ENCODE data around the gene HSD17B11. TPM values are rescaled to one million over a fixed set of nuclear protein-coding genes. Genes with fewer than 3 reads are reported as not detected.
A peak's percentile ranks its signal among the peaks of the same experiment; 100 is the strongest.
"Not testable (repeated sequence)": the region's sequence is repeated elsewhere in the genome, so short reads cannot be mapped to it uniquely, and the experiment has no call there.

Gene HSD17B11
- total RNA-seq, 1 donor = 49.6 TPM

GRCh38 chr4:87317527-87317926, 73.5 kb downstream of the HSD17B11 start:
- H3K4me1 ChIP-seq (ENCODE audit: insufficient read depth, low read length) = no peaks in the 10 kb centered on the region
- H3K27me3 ChIP-seq (ENCODE audit: insufficient read depth, low read length) = no peaks in the 10 kb centered on the region
- H3K36me3 ChIP-seq (ENCODE audit: insufficient read depth, low read length) = no peaks in the 10 kb centered on the region
- H3K27ac ChIP-seq (ENCODE audit: low read depth, low read length) = no peak overlapping the region
- H3K79me2 ChIP-seq (ENCODE audit: insufficient read depth, low read length) = no peaks in the 10 kb centered on the region
- H3K9me3 ChIP-seq (ENCODE audit: low read depth, low read length) = no peaks in the 10 kb centered on the region
- no peak overlapping the region for H3K4me2 ChIP-seq (ENCODE audit: insufficient read depth, low read length)
- TF ChIP-seq, protein P1, sequence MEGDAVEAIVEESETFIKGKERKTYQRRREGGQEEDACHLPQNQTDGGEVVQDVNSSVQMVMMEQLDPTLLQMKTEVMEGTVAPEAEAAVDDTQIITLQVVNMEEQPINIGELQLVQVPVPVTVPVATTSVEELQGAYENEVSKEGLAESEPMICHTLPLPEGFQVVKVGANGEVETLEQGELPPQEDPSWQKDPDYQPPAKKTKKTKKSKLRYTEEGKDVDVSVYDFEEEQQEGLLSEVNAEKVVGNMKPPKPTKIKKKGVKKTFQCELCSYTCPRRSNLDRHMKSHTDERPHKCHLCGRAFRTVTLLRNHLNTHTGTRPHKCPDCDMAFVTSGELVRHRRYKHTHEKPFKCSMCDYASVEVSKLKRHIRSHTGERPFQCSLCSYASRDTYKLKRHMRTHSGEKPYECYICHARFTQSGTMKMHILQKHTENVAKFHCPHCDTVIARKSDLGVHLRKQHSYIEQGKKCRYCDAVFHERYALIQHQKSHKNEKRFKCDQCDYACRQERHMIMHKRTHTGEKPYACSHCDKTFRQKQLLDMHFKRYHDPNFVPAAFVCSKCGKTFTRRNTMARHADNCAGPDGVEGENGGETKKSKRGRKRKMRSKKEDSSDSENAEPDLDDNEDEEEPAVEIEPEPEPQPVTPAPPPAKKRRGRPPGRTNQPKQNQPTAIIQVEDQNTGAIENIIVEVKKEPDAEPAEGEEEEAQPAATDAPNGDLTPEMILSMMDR (IDR thresholded peaks at IDR 0.05; ENCODE audit: extremely low read depth, low read depth, low read length) = no peak
- no peaks in the 10 kb centered on the region for H4K20me1 ChIP-seq (ENCODE audit: insufficient read depth, low read length)
- H3K4me3 ChIP-seq (ENCODE audit: insufficient read depth, low read length) = no peak overlapping the region
- no peak for DNase-seq (ENCODE audit: insufficient read length, low spot score, missing footprints)
- H2AFZ ChIP-seq (ENCODE audit: low read length) = no peak overlapping the region

DNA sequence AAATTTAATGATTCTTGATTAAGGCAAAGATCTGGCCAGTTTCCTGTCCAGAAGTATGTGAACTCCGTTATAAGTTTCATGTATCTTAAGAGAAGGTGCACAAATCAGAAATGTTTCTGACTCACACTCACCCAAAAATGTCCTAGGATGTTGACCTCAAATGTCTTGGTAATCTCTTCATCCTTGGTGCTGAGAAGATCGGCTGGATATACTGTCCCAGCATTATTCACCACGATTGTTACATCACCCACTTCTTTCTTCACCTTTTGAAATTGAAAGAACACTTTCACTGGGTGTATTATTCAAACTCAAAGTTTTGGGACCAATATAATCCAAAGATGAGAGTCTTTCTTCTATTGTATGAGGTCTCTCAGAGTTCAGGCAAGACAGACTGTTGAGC, 74.0 kb downstream of the HSD17B11 start:
- Histone ChIP-seq H3K9me3 (ENCODE audit: low read depth, low read length) (no peaks in the 10 kb centered on the region), H3K79me2 (ENCODE audit: insufficient read depth, low read length) (no peaks in the 10 kb centered on the region), H3K4me2 (ENCODE audit: insufficient read depth, low read length) (no peak overlapping the region), H3K36me3 (ENCODE audit: insufficient read depth, low read length) (no peaks in the 10 kb centered on the region), H3K27ac (ENCODE audit: low read depth, low read length) (no peak overlapping the region), H3K27me3 (ENCODE audit: insufficient read depth, low read length) (no peaks in the 10 kb centered on the region), H4K20me1 (ENCODE audit: insufficient read depth, low read length) (no peaks in the 10 kb centered on the region), H3K4me1 (ENCODE audit: insufficient read depth, low read length) (no peaks in the 10 kb centered on the region), H2AFZ (ENCODE audit: low read length) (no peak overlapping the region), H3K4me3 (ENCODE audit: insufficient read depth, low read length) (no peak overlapping the region)
- no peak for DNase-seq (ENCODE audit: insufficient read length, low spot score, missing footprints)
- TF ChIP-seq, protein P1 (IDR thresholded peaks at IDR 0.05; ENCODE audit: extremely low read depth, low read depth, low read length) = no peak

- DNase-seq (ENCODE audit: insufficient read length, low spot score, missing footprints); H3K27me3 ChIP-seq (ENCODE audit: insufficient read depth, low read length); H3K36me3 ChIP-seq (ENCODE audit: insufficient read depth, low read length); H3K79me2 ChIP-seq (ENCODE audit: insufficient read depth, low read length); H3K4me1 ChIP-seq (ENCODE audit: insufficient read depth, low read length); H3K27ac ChIP-seq (ENCODE audit: low read depth, low read length); H3K9me3 ChIP-seq (ENCODE audit: low read depth, low read length); H4K20me1 ChIP-seq (ENCODE audit: insufficient read depth, low read length): not testable (repeated sequence)
- peak overlapping the region; percentile 29 for H3K4me3 ChIP-seq (ENCODE audit: insufficient read depth, low read length)
- H2AFZ ChIP-seq (ENCODE audit: low read length) = peak overlapping the region; percentile 54
- peak overlapping the region; percentile 40 for H3K4me2 ChIP-seq (ENCODE audit: insufficient read depth, low read length)
Measured at GRCh38 chr4:87315000-87315399, 76.0 kb downstream of the HSD17B11 start.

DNA sequence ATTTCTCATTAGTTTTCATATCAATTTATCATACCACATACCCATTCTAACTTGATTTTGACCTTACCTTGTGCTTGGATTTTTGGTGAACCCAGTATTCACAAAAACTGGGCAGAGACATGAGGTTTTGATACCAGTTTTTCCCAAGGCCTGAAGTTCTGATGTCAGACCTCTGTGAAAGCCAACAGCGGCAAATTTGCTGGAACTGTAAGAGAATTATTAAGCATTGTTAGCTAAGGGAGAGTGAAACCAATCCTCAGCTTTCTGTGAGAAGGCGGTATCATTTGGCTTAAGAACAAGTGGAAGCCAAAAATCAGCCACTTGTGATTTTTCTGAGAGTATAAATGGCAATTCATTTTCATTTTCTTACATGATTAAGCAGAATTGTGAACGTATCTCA, 77.2 kb downstream of the HSD17B11 start:
- no peaks in the 10 kb centered on the region for H4K20me1 ChIP-seq (ENCODE audit: insufficient read depth, low read length)
- TF ChIP-seq, protein P1 (IDR thresholded peaks at IDR 0.05; ENCODE audit: extremely low read depth, low read depth, low read length) = no peak
- no peaks in the 10 kb centered on the region for H3K79me2 ChIP-seq (ENCODE audit: insufficient read depth, low read length)
- no peak overlapping the region for H3K4me3 ChIP-seq (ENCODE audit: insufficient read depth, low read length)
- DNase-seq (ENCODE audit: insufficient read length, low spot score, missing footprints) = no peak
- H3K9me3 ChIP-seq (ENCODE audit: low read depth, low read length) = no peaks in the 10 kb centered on the region
- H3K4me1 ChIP-seq (ENCODE audit: insufficient read depth, low read length) = peaks cover 5% of the 10 kb centered on the region
- no peaks in the 10 kb centered on the region for H3K36me3 ChIP-seq (ENCODE audit: insufficient read depth, low read length)
- H2AFZ ChIP-seq (ENCODE audit: low read length) = no peak overlapping the region
- no peak overlapping the region for H3K27ac ChIP-seq (ENCODE audit: low read depth, low read length)
- no peaks in the 10 kb centered on the region for H3K27me3 ChIP-seq (ENCODE audit: insufficient read depth, low read length)
- no peak overlapping the region for H3K4me2 ChIP-seq (ENCODE audit: insufficient read depth, low read length)
